Effector memory CD4-positive, alpha-beta T cell (primary cell): ENCODE results near the gene SERPINB2.
"Not testable (repeated sequence)": the region's sequence is repeated elsewhere in the genome, so short reads cannot be mapped to it uniquely, and the experiment has no call there.

ENCODE experiments used
- DNase-seq, 3 donors: peaks; one replicate each; pipeline ENCODE4 v3.0.0-alpha.2; 2020
- H3K27ac ChIP-seq: 2 replicates; pipeline ENCODE4 v1.7.0; 2013; ENCODE audit warnings: mild to moderate bottlenecking, low read length, moderate library complexity; ENCODE audit not compliant: insufficient read depth, poor library complexity, severe bottlenecking
- H3K27me3 ChIP-seq: replicated peaks from 2 replicates; pipeline ENCODE4 v1.7.0; 2013; ENCODE audit warnings: mild to moderate bottlenecking, low read length; ENCODE audit not compliant: insufficient read depth, control insufficient read depth, poor library complexity, severe bottlenecking
- H3K36me3 ChIP-seq: 2 replicates; pipeline ENCODE4 v1.7.0; 2013; ENCODE audit warnings: mild to moderate bottlenecking, low read length, moderate library complexity; ENCODE audit not compliant: control insufficient read depth, insufficient read depth
- H3K4me1 ChIP-seq: 2 replicates; pipeline ENCODE4 v1.7.0; 2013; ENCODE audit warnings: low read length, mild to moderate bottlenecking; ENCODE audit not compliant: control insufficient read depth, insufficient read depth, poor library complexity, severe bottlenecking
- H3K4me3 ChIP-seq: 2 replicates; pipeline ENCODE4 v1.7.0; 2013; ENCODE audit warnings: low read length, low read depth, mild to moderate bottlenecking; ENCODE audit not compliant: insufficient read depth, poor library complexity, severe bottlenecking
- H3K9me3 ChIP-seq: 2 replicates; pipeline ENCODE4 v1.7.0; 2013; ENCODE audit warnings: mild to moderate bottlenecking, low read length, moderate library complexity; ENCODE audit not compliant: control insufficient read depth

Gene SERPINB2

DNA sequence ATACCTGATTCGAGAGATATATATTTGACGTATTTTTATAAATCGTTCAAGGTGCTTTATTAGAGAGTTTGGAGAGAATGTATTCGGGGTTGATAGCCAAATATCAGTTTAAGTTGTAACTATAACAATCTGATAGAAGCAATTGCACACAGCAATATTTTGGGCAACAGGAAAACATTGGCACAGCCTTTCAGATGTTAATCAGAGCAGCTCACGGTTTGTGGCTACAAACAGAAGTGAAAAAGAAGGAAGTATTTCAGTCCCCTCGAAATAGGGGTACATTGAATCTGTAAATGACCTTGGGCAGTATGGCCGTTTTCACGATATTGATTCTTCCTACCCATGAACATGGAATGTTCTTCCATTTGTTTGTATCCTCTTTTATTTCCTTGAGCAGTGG is 40.8 kb downstream of the SERPINB2 start:
- Histone ChIP-seq H3K27me3 (peaks cover 4% of the 10 kb centered on the region), H3K27ac (no peak overlapping the region), H3K4me3 (no peak overlapping the region), H3K4me1 (no peaks in the 10 kb centered on the region), H3K36me3 (no peaks in the 10 kb centered on the region), H3K9me3 (no peaks in the 10 kb centered on the region)
- DNase-seq = no peak

DNA sequence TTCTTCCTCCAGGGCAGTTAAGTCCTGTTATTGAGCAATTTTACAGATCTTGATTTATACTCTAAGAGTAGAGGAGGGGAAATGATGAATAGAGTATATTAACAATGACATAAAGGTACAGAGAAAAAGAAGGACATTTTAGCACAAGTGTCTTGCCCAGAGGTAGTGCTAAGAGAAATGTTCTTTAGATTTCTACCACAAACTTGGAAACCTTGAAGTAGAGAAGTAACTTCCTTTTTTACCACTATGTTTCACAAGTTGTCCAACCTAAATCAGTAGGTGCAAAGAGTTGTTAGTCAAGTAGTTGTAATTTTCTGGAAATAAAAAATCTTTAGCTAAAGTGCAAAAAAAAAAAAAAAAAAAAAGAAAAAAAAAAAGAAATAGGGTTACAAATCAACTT is 41.9 kb downstream of the SERPINB2 start:
- not testable (repeated sequence) for H3K4me1 ChIP-seq, H3K9me3 ChIP-seq, H3K4me3 ChIP-seq, H3K36me3 ChIP-seq, DNase-seq, H3K27me3 ChIP-seq, H3K27ac ChIP-seq

DNA sequence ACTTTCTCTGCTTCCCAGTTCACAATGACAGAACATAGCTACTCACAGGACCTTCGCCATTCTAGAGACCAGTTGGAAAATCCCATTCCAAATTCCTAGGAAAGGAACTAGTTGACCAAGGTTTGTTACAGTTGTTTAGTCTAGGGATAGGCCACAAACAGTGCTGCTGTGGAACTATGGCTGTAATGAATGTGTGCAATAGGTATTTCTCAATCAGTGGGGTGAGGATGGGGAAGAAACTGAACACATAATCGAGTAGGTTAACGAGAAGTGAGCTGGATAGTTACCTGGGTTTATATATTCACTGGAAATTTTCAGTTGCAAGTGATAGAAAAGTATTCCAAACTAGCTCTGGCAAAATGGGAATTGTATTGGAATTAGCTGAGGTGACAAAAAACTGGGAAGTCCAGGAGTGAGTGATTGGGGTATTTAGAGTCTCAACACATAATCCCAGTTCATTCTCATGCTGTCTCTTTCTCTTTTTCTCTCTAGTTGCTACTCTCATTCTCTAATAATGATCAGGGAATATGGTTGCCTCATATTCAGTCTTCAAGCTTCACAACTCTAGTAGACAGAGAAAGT is 43.4 kb downstream of the SERPINB2 start:
- no peaks in the 10 kb centered on the region for H3K36me3 ChIP-seq
- H3K27ac ChIP-seq = no peak overlapping the region
- no peaks in the 10 kb centered on the region for H3K9me3 ChIP-seq
- H3K27me3 ChIP-seq = no peaks in the 10 kb centered on the region
- H3K4me3 ChIP-seq = no peak overlapping the region
- H3K4me1 ChIP-seq = no peaks in the 10 kb centered on the region
- DNase-seq = no peak

DNA sequence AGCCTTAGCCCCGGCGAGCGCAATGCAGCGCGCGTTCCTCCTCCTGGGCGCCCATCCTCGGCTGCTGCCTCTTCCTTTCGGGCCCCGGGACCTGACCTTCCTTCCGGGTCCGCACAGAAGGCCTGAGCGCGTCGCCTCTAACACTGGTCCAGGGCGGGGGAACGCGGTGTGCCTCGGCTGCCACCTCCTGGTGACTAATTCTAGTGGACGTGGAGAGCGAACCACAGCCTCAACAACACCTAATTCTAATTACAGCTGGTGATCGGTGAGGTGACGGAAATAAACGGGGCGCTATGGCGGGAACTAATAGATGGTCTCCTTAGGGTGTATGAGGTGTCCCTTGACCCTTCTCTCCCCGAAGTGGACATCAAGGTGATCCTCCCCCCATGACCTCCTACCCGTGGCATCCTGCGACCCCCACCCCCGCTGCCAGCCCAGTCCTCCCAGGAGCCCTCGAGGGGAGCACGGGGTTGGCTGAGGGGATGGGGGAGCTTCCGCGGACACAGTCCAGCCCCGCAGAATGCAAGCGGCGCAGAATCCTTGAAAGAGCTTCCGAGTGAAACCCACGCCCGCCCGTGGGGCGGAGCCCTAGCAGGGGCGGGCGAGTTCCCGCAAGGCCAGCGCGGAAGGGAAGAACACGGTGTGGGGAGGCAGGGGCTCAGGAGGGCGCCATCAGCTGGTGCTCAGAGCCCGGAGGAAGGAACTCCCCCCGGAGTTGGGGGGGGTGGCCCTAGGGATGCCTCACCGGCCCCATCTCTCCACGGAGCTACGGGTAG is 48.8 kb downstream of the SERPINB2 start:
- peak; percentile 18 to 46 (median 20) for DNase-seq
- peak overlapping the region; percentile 47 for H3K4me3 ChIP-seq
- H3K9me3 ChIP-seq = no peaks in the 10 kb centered on the region
- H3K27me3 ChIP-seq = peaks cover 7% of the 10 kb centered on the region
- peaks cover 4% of the 10 kb centered on the region for H3K4me1 ChIP-seq
- H3K27ac ChIP-seq = no peak overlapping the region
- no peaks in the 10 kb centered on the region for H3K36me3 ChIP-seq

DNA sequence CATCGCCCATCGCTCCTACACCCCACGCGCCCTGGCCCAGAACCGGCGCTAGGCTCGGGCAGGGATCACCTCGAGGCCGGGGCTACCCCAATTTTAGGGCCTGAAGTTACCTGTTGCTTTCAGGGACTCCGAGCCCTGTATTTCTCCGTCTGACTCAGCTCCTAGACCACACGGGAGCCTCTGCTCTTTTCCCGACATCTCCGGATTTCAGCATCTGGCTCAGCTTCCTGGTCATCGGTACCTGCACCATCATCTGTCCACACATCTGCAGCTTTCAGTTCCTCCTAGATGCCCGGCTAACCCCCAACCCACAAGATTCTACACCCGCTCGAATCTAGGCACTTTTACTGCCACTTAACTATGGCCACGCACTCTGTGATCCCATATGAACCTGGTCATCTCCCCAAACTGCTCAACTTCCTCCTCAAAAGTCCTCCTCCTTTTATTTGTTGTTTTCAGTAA is 49.5 kb downstream of the SERPINB2 start:
- peaks cover 7% of the 10 kb centered on the region for H3K27me3 ChIP-seq
- peak overlapping the region; percentile 47 for H3K4me3 ChIP-seq

DNA sequence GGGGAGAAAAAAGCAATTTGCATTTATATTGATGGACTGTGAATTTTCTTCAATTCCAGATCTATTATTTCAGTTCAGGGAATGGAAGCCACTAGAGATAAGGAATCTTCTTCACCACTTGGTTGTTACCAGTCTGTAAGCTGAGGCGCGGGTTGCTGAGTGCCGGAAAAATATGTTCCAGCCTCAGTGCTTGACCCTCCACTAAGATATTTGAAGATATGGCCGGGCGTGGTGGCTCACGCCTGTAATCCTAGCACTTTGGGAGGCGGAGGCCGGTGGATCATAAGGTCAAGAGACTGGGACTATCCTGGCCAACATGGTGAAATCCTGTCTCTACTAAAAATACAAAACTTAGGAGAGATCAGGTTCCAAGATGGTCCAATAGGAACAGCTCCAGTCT is 52.5 kb downstream of the SERPINB2 start:
- Histone ChIP-seq H3K4me1 (peaks cover 4% of the 10 kb centered on the region), H3K36me3 (no peaks in the 10 kb centered on the region), H3K27me3 (peaks cover 7% of the 10 kb centered on the region), H3K4me3 (no peak overlapping the region), H3K9me3 (no peaks in the 10 kb centered on the region), H3K27ac (no peak overlapping the region)
- DNase-seq = no peak

More for the DNA sequence above, 49.5 kb downstream of the SERPINB2 start:
- Histone ChIP-seq H3K36me3 (no peaks in the 10 kb centered on the region), H3K9me3 (no peaks in the 10 kb centered on the region), H3K27ac (no peak overlapping the region), H3K4me1 (peaks cover 4% of the 10 kb centered on the region)
- no peak for DNase-seq

DNA sequence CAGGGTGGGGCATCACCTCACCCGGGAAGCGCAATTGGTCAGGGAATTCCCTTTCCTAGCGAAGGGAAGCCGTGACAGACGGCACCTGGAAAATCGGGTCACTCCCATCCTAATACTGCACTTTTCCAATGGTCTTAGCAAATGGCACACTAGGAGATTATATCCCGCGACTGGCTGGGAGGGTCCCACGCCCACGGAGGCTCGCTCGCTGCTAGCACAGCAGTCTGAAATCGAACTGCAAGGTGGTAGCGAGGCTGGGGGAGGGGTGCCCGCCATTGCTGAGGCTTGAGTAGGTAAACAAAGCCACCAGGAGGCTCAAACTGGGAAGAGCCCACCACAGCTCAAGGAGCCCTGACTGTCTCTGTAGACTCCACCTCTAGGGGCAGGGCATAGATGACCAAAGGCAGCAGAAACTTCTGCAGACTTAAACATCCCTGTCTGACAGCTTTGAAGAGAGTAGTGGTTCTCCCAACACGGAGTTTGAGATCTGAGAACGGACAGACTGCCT is 53.1 kb downstream of the SERPINB2 start:
- H3K4me3 ChIP-seq, H3K9me3 ChIP-seq, H3K27me3 ChIP-seq, H3K27ac ChIP-seq, H3K4me1 ChIP-seq, H3K36me3 ChIP-seq, DNase-seq: not testable (repeated sequence)

DNA sequence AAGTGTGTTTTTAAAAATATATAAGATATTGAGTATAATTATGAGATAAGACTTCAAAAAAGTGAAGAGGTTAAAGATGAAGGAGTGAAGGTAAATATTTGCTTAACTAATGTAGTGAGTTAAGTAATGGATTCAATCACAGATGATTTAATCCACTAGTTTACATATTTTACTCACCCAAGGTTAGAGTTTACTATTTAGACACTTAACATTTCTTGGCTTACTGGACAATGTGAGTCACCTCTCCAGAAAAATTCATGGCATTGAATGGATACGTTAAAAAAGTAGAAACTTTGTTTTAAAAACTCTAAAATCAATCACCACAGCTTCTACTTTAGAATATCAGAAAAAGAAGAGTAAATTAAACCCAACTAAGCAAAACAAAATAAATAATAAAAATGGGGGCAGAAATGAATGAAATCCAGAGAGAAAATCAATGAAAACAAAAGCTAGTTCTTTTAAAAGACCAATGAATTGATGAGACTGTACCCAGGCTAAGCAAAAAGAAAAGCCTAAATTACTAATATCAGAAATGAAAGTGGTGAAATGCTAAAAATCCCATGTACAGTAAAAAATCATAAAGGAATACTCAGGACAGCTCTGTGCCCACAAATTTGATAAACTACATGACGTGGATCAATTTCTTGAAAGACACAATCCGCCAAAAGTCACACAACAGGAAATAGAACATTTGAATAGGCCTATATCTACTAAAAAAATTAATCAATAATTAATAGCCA is 59.7 kb downstream of the SERPINB2 start:
- no peaks in the 10 kb centered on the region for H3K9me3 ChIP-seq
- DNase-seq = no peak
- no peaks in the 10 kb centered on the region for H3K4me1 ChIP-seq
- no peaks in the 10 kb centered on the region for H3K36me3 ChIP-seq
- H3K27me3 ChIP-seq = no peaks in the 10 kb centered on the region
- no peak overlapping the region for H3K27ac ChIP-seq
- H3K4me3 ChIP-seq = no peak overlapping the region

DNA sequence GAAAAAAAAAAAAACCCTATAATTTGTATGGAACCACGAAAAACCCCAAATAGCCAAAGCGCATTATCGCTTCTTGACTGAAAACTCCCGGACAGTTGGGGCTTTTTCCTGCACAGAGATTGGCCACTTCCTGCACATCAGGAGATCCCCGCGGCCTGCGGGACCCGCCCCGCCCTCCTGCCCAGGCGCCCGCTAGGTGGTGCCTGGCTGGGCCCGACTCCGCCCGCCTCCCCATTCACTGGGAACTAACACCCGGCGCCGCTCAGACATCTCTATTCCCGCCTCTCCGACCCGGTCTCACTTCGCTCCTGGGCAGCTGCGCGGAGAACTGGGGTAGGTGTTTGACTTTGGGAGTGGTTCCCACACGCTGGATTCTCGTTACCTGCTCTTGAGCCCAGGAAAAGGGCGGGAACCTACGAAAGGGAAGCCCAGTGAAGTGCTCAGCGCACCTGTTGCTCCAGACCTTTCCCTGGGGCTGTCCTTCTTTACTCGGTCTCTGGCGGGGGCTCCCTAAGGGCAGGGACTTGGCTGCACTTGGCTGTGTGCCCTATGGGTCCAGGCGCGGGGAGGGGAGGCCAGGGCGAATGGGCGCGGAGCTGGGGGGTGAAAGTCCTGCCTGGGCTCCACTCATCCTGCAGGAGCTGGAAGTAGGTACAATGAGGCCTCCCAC is 61.7 kb downstream of the SERPINB2 start, which contains the start of gene HMSD:
Gene HMSD, plus strand, starts transcription at position 234 of the 670 bp plus-strand sequence. CDS start 4,155 bp downstream, outside the sequence.
- DNase-seq = peak; percentile 34 to 52 (median 49)
- H3K27me3 ChIP-seq = no peaks in the 10 kb centered on the region
- H3K4me3 ChIP-seq = peak within 1 kb of the TSS; percentile 17

More for the DNA sequence above, 61.7 kb downstream of the SERPINB2 start, which contains the start of gene HMSD:
- no peaks in the 10 kb centered on the region for H3K36me3 ChIP-seq
- H3K4me1 ChIP-seq = no peaks in the 10 kb centered on the region
- H3K9me3 ChIP-seq = no peaks in the 10 kb centered on the region
- no peak within 1 kb of the TSS for H3K27ac ChIP-seq
